Measurements from ENCODE around the gene SNX17.

DNA sequence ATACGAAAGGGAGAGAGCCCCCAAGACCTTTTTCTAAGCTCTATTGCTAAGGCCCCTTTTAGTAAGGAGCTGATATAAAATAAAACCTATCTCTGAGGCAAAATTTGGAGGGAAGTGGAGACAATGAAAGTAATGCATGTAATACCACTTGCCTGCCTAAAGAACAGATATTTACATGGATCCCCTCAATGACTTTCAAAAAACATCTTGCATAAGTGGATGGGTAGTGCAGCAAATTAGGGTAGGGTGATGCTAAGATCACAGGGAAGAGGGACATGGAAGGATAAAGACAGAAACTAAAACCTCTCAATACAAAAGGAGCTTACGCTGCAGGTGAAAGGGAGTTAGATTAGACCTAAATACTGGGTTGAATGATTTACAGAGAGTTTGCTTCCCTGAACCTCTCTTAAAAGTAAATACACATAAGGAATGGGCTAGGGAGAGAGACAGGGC lies 9.0 kb downstream of the SNX17 start:
- TF ChIP-seq POU2F2 (IDR thresholded peaks at IDR 0.05; ENCODE audit: low read depth, low read length), result no peak
- TF ChIP-seq POLR2A (IDR thresholded peaks at IDR 0.05; ENCODE audit: low read depth, low read length), result no peak
- TF ChIP-seq POLR2AphosphoS5 (IDR thresholded peaks at IDR 0.05; ENCODE audit: low read depth, low read length), result no peak
- TF ChIP-seq PAX5 (IDR thresholded peaks at IDR 0.05; ENCODE audit: insufficient read depth, low read length, severe bottlenecking), result no peak
- no peak for TF ChIP-seq TAF1 (IDR thresholded peaks at IDR 0.05; ENCODE audit: low read depth, low read length)
- no peak for TF ChIP-seq SPI1 (IDR thresholded peaks at IDR 0.05; ENCODE audit: low read depth, low read length)
